ENCODE data around the gene ACVR1B. TPM values are rescaled to one million over a fixed set of nuclear protein-coding genes. Genes with fewer than 3 reads are reported as not detected.
"Not testable (repeated sequence)": the region's sequence is repeated elsewhere in the genome, so short reads cannot be mapped to it uniquely, and the experiment has no call there.

The ACVR1B gene
- total RNA-seq, 1 experiment from 2014 or later = 14.2 TPM

DNA sequence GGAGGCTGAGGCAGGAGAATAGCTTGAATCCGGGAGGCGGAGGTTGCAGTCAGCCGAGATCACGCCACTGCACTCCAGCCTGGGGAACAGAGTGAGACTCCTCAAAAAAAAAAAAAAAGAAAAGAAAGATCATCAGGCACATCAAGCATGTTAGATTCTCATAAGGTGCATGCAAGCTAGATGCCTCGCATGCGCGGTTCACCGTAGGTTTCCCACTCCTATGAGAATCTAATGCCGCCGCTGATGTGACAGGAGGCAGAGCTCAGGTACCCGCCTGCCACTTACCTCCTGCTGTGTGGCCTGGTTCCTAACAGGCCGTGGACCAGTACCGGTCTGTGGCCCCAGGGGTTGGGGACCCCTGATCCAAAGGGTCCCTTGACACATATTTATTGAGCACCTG is 7.0 kb downstream of the ACVR1B start:
- in situ Hi-C loops (cut with HindIII; ENCODE audit: low pct_unique_long_range_greater_than_20kb, low sequenced_read_pairs) = no loop called here
- DNase-seq (ENCODE audit: low read depth) = no peak

DNA sequence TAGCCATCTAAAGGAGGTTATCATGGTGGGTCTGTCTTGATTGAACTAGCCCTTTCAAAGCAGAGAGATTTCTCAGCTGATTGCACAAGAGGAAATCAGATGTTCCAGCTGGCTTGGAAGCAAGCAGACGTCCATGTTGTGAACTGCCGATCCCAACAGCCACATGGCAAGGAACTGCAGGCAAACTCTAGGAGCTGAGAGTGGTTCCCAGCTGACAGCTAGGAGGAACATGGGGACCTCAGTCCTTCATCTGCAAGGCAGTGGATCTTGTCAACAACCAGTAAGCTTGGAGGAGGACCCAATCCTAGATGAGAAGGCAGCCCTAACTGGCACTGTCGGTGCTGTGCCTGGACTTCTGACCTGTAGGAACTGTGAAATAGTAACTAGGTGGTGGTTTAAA is 7.7 kb downstream of the ACVR1B start:
- no peak for DNase-seq (ENCODE audit: low read depth)
- in situ Hi-C loops (cut with HindIII; ENCODE audit: low pct_unique_long_range_greater_than_20kb, low sequenced_read_pairs) = no loop called here

DNA sequence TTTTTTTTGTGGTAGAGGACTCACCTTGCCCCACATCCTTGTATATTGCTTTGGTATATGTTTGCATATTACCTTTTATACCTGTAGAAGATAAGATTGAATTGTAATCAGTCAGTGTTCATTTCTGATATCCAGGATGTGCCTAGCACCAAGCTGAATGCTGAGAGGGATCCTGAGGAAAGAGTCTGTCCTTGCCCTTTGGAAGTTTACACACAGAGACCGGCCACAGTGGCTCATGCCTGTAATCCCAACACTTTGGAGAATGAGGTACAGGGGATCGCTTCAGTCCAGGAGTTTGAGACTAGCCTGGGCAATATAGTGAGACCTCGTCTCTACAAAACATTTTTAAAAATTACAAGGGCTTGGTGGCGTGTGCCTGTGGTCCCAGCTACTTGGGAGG is 8.4 kb downstream of the ACVR1B start:
- DNase-seq (ENCODE audit: low read depth) = no peak
- in situ Hi-C loops (cut with HindIII; ENCODE audit: low pct_unique_long_range_greater_than_20kb, low sequenced_read_pairs) = no loop called here

DNA sequence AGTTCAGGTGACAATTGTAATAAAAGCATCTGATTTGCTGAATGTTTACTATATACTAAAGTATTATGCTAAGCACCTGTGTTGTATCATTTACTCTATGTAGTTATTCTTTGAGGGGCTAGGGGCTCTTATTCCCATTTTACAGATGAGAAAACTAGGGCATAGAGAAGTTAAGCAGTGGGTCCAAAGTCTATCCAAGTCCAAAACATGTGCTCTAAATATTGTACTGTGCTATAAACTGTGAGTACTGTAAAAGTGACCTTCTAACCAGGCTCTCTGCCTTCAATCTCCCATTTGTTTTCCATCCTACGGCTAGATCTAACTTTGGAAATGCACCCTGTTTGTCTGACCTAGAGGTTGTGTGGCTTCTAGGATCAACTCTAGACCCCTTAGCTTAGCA is 9.0 kb downstream of the ACVR1B start:
- no peak for DNase-seq (ENCODE audit: low read depth)
- in situ Hi-C loops (cut with HindIII; ENCODE audit: low pct_unique_long_range_greater_than_20kb, low sequenced_read_pairs) = no loop called here

DNA sequence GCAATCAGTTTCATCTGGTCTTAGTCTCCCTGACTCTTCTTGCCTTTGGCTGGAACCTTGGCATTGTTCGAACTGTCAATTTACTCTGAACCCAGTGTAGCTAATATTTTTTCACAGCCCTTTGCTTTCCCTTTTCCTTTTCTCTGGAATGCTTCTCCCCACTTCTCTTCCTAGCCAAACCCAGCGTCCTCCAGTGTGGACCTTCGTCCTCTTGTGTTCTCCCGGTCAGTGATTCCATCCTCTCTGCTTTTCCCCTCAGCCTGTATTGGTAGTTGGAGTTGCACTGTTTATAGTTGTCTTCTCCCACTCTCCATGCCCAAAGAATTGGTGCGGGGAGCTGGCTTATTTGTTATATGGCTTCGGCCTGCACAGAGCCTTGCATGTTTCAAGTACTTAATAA is 9.4 kb downstream of the ACVR1B start:
- no peak for DNase-seq (ENCODE audit: low read depth)
- in situ Hi-C loops (cut with HindIII; ENCODE audit: low pct_unique_long_range_greater_than_20kb, low sequenced_read_pairs) = no loop called here

DNA sequence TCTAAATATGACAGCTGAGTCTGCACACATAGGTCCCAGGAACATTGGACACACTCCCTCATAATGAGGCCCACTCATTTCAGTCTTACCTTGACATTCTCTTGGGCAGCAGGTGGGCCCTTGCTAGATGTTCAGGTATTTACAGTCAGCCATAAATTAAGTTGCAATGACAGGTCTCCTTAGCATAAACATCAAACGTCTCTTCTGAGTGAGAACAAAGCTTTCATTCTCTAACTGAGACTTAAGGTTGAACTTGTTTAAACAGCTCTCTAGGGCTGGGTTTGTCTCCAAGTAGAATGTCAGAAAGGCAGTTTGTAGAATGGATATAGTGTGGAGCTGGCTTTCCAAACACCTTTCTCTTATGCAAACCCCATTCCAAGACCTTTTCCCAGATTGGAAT is 10.3 kb downstream of the ACVR1B start:
- in situ Hi-C loops (cut with HindIII; ENCODE audit: low pct_unique_long_range_greater_than_20kb, low sequenced_read_pairs) = no loop called here
- peak; percentile 41 for DNase-seq (ENCODE audit: low read depth)

DNA sequence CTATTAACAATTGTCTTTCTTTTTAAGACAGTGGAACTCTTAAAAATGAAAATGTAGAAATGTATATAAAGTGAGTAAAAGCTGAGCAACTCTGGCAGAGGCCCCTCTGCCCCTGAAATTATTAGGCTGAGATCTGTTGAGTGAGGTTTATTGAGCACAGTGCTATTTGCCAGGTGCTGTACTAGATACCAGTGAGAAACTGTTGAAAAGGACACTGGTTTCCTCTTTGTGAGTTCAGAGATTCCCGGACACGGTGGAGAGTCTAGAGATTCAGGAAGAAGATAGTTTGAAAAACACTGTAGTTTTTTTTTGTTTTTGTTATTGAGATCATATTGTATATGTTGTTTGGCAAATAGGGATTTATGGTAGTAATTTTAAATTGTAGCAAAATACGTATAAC is 11.2 kb downstream of the ACVR1B start:
- in situ Hi-C loops (cut with HindIII; ENCODE audit: low pct_unique_long_range_greater_than_20kb, low sequenced_read_pairs) = no loop called here
- no peak for DNase-seq (ENCODE audit: low read depth)

DNA sequence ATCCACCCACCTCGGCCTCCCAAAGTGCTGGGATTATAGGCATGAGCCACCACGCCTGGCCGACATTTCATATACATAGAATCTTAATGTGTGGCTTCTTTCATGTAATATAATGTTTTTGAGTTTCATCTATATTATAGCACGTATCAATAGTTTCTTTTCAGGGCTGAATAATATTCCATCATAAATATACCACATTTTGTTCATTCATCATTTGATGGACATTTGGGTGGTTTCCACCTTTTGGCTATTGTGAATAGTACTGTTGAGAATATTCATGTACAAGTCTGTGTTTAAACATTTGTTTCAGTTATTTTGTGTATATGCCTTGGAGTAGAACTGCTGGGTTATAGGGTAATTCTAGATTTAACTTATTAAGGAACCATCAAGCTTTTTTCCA is 12.0 kb downstream of the ACVR1B start:
- DNase-seq (ENCODE audit: low read depth) = no peak
- in situ Hi-C loops (cut with HindIII; ENCODE audit: low pct_unique_long_range_greater_than_20kb, low sequenced_read_pairs) = no loop called here

DNA sequence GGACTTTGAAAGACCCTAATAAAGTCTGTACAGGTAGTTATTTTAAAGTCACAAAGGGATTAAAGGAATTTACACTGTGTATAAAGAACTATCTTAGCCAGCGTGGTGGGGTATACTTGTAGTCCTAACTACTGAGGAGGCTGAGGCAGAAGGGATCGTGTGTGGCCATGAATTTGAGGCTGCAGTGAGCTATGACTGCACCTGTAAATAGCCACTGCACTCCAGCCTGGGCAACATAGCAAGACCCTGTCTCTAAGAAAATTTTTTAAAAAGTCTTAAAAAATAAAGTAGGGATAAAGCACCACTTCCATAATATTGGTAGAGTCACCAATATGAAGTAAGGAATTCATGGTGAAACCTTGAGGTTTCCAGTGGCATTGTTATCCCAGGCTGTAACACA is 18.1 kb downstream of the ACVR1B start:
- in situ Hi-C loops (cut with HindIII; ENCODE audit: low pct_unique_long_range_greater_than_20kb, low sequenced_read_pairs) = no loop called here
- no peak for DNase-seq (ENCODE audit: low read depth)

DNA sequence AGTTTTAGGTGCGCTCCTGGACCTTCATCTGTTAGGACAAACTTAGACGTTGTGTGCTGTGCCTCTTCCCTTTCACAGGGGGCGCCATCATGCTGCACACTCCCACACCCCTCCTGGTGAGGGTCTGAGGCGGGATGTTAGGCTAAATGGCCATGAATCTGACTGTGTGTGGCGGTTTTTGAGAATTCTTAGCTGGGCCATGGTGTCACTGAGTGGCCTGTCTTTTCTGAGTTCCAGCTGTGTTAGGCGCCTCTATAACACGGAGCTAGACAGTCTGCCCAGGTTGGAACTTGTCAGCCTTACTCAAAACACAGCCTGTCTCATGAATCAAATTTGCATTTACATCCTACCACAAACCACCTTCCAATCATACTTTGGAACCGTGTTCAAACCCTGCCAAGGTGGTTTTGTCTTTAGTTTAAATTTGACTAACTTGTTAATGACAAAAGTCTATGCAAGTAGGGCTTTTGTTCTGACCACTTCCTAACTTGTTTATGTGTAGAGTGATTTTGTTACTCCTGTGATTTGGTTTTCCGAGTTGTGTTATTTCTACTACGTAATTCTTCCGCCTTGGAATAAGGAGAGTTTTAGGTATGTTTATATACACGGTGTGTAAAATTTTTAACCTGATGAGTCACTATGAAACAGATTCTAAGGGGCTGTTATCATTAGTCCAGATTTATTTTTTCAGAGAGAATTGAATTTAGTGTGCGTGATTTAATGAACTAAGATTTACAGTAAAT is 19.6 kb downstream of the ACVR1B start:
- in situ Hi-C loops (cut with HindIII; ENCODE audit: low pct_unique_long_range_greater_than_20kb, low sequenced_read_pairs) = no loop called here

DNA sequence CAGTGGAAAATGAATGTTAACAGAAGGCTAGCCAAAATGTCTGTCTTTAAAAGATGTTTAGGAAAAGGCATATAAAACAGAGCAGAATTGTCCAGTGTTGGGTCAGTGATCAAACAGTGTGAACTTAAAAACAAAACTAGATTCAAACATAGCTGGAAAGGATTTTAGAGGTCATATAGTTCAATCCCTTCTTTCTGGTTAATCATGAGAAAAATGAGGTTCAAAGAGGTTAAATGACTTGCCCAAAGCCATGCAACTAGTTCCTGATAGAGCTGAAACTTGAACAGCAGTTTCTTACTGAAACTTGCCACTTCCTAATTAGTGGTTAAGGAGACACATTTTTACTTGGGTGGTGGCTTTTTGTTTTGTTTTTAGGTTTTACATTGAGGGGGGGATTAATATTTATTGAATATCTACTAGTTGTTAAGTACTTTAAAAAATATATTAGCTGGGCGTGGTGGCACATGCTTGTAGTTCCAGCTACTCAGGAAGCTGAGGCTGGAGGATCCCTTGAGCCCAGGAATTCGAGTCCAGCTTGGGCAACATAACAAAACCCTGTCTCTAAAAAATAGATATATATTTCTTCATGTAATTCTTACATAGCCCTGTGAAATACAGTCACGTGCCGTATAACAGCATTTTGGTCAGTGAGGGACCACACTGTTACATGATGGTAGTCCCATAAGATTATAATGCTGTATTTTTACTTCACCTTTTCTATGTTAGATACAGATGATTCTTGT is 20.4 kb downstream of the ACVR1B start:
- peak; percentile 87 for DNase-seq (ENCODE audit: low read depth)
- in situ Hi-C loops (cut with HindIII; ENCODE audit: low pct_unique_long_range_greater_than_20kb, low sequenced_read_pairs) = no loop called here

More for the DNA sequence above, 19.6 kb downstream of the ACVR1B start:
- DNase-seq (ENCODE audit: low read depth) = peak; percentile 94

DNA sequence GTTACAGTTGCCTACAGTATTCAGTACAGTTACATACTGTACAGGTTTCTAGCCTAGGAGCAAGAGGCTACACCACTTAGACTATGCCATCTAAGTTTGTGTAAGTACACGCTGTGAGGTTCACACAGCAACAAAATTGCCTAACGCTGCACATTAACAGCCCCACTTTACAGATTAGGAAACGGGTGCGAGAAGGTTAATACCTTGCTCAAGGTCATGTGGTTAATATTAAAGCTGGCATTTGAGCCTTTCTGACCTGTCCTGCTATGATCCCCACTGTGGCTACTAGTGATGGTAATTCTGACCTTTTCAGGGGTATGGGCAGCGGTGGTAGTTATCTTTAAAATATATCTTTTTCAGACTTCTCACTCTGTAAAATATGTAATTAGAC is 20.9 kb downstream of the ACVR1B start:
- in situ Hi-C loops (cut with HindIII; ENCODE audit: low pct_unique_long_range_greater_than_20kb, low sequenced_read_pairs) = no loop called here
- DNase-seq (ENCODE audit: low read depth) = no peak

DNA sequence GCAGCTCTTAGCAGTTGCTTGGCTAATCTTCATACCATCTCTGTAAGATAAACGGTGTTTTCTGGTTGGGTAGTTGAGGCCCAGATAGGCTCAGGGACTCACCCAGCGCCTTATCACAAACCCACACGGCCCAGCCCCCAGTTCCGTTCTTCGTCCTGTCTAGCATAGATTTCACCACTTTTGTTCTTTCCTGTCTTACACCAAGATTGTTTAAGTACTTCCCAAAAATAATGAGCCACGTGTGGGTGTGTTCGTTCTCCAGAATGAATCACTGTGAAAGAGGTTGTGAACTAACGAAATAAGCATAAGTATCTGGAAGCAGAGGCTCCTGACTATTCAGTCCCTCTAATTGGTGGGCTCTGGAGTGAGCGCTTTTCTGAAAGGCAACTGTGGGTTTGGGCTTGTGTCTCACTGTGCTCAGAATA is 21.4 kb downstream of the ACVR1B start:
- DNase-seq (ENCODE audit: low read depth) = peak; percentile 40
- in situ Hi-C loops (cut with HindIII; ENCODE audit: low pct_unique_long_range_greater_than_20kb, low sequenced_read_pairs) = no loop called here

DNA sequence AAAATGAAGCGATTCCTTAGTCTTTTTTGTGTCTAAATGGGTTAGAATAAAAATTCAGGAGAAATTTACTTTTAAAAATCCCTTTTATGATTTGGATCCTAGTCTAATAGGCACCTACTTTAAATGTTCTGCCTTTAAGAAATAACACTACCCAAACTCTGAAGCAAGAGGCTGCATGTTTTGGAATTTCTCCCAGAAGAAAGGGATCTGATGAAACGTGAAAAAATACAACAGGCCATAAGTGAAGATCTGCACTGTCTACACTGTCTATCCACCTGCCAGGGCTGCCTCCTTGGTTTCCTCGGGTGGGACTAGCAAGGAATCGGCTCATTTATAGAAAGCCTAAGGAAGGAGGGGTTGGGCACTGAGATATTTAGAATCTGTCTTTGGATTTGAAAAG is 22.1 kb downstream of the ACVR1B start:
- in situ Hi-C loops (cut with HindIII; ENCODE audit: low pct_unique_long_range_greater_than_20kb, low sequenced_read_pairs) = no loop called here
- DNase-seq (ENCODE audit: low read depth) = no peak

DNA sequence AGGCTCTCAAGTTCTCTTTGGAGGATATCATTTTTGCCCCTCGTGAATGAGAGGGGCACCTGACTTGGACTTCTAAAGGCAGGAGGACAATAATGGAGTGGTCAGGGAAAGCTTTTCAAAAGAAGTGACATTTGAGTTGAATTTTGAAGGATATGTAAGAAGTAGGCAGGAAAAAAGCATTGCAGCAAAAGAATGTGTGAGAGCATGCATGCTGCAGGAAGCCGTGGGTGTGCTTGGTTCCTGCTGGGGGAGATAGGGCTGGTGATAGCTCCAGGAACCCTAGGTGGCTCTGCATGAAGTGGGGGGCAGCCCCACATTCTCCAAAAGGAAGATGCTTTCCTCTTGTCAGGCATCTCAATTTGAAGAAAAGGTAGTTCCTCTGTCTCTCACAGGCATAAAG is 23.1 kb downstream of the ACVR1B start:
- in situ Hi-C loops (cut with HindIII; ENCODE audit: low pct_unique_long_range_greater_than_20kb, low sequenced_read_pairs) = no loop called here
- no peak for DNase-seq (ENCODE audit: low read depth)

DNA sequence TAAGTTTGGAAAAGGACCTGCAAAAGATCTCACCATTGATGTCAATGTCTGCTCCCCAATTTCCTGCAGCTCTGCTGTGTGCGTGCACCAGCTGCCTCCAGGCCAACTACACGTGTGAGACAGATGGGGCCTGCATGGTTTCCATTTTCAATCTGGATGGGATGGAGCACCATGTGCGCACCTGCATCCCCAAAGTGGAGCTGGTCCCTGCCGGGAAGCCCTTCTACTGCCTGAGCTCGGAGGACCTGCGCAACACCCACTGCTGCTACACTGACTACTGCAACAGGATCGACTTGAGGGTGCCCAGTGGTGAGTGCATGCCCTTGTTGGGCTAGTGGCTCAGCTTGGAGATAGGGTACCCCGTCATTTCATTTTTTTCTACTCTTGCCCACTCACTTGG is 23.7 kb downstream of the ACVR1B start:
- in situ Hi-C loops (cut with HindIII; ENCODE audit: low pct_unique_long_range_greater_than_20kb, low sequenced_read_pairs) = no loop called here
- DNase-seq (ENCODE audit: low read depth) = no peak

DNA sequence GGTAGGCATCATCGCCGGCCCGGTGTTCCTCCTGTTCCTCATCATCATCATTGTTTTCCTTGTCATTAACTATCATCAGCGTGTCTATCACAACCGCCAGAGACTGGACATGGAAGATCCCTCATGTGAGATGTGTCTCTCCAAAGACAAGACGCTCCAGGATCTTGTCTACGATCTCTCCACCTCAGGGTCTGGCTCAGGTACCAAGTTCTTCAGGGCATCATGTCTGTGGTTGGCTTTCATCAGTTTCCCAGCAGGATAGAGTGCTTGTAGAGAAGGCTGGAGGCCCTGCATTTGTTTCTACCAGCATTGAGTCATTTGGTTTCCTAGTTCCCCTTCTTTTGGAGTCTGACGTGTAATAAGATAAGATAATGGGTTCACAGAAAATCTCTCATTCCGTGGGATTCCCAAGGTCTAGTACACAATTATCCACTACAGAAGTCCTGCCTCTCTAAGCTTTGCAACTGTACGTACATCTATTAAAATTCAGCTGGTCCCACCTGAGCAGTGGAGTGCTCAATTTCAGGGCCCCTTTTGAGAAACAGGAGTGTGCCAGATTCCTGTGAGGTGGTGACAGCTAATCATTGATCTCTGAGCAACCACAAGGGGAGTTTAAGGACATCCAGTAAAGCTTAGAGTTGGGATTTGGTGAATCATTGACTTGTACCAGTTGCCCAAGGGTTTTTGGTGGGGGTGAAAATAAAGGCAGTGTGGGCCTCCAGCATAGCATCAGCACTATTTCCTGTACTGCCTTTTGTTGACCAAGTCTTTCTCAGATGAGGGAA is 25.1 kb downstream of the ACVR1B start:
- in situ Hi-C loops (cut with HindIII; ENCODE audit: low pct_unique_long_range_greater_than_20kb, low sequenced_read_pairs) = no loop called here
- DNase-seq (ENCODE audit: low read depth) = peak; percentile 96

DNA sequence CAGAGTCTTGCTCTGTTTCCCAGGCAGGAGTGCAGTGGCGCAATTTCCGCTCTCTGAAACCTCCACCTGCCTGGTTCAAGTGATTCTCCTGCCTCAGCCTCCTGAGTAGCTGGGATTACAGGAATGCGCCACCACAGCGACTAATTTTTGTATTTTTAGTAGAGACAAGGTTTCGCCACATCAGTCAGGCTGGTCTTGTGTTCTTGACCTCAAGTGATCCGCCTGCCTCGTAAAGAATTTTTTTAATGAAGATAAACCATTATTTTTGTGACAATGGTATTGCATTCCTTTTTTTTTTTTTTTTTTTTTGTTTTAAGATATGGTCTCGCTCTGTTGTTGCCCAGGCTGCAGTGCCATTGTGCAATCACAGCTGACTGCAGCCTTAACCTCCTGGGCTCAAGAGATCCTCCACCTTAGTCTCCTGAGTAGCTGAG is 25.8 kb downstream of the ACVR1B start:
- in situ Hi-C loops (cut with HindIII; ENCODE audit: low pct_unique_long_range_greater_than_20kb, low sequenced_read_pairs) = no loop called here
- DNase-seq (ENCODE audit: low read depth) = peak; percentile 87

DNA sequence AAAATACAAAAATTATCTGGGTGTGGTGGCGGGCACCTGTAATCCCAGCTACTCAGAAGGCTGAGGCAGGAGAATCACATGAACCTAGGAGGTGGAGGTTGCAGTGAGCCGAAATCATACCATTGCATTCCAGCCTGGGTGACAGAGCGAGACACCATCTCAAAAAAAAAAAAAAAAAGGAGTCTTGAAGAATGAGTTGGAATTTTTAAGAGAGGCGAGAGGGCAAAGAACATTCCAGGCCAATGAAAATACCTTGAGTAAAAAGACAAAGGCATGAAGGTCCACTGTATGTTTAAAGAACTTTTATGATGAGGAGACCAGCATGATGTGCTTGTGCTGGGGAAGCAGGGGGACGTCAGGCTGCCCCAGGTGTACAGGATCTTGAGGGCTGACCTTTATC is 27.8 kb downstream of the ACVR1B start:
- in situ Hi-C loops (cut with HindIII; ENCODE audit: low pct_unique_long_range_greater_than_20kb, low sequenced_read_pairs) = not testable (repeated sequence)

More for the DNA sequence above, 27.8 kb downstream of the ACVR1B start:
- DNase-seq (ENCODE audit: low read depth) = not testable (repeated sequence)

Measured in Caki2 (cell line).